GM12874 (cell line): ENCODE results near the gene EML6.

Experiments used
- CTCF ChIP-seq: IDR thresholded peaks from 2 replicates; pipeline ENCODE4 v1.5.1; 2011; ENCODE audit warnings: low read depth, mild to moderate bottlenecking, control low read depth, low read length, moderate library complexity; ENCODE audit not compliant: insufficient read depth

The EML6 gene

GRCh38 chr2:54979321-54980044 is 256.0 kb downstream of the EML6 start:
- no peak for TF ChIP-seq CTCF

GRCh38 chr2:54981385-54981784 is 257.9 kb downstream of the EML6 start:
- no peak for TF ChIP-seq CTCF

GRCh38 chr2:54983345-54984220 is 260.1 kb downstream of the EML6 start:
- TF ChIP-seq CTCF, result no peak

GRCh38 chr2:54984476-54984875 is 261.0 kb downstream of the EML6 start:
- TF ChIP-seq CTCF, result no peak

GRCh38 chr2:54986264-54986663 is 262.8 kb downstream of the EML6 start:
- TF ChIP-seq CTCF, result no peak

- TF ChIP-seq CTCF, result no peak
Measured at GRCh38 chr2:54988612-54989011, 265.1 kb downstream of the EML6 start.

GRCh38 chr2:54995553-54995952 is 272.1 kb downstream of the EML6 start:
- TF ChIP-seq CTCF, result no peak
